AG04449 (cell line): ENCODE results near the gene MAPK8IP3.

Experiments
- CTCF ChIA-PET: fragments of 350-600 bp; formaldehyde crosslinking; extraction: SDS; loops from one replicate; lab custom pipeline; 2021; ENCODE audit warnings: antibody characterized with exemption; lab: Yijun Ruan, JAX
- POLR2A ChIA-PET: fragments of 400-600, 350-600 bp; formaldehyde crosslinking; extraction: SDS; loops from one replicate; lab custom pipeline; 2020; ENCODE audit warnings: antibody characterized with exemption, inconsistent platforms; lab: Yijun Ruan, JAX
- DNase-seq: peaks from one replicate; pipeline ENCODE4 v3.0.0-alpha.2; 2010; ENCODE audit warnings: low read depth, low spot score
- H3K4me3 ChIP-seq: 2 replicates; pipeline ENCODE4 v1.5.1; 2011; ENCODE audit warnings: low read depth, mild to moderate bottlenecking, control low read depth, low read length
- TF ChIP-seq, protein P1 (sequence below): IDR thresholded peaks from one replicate; pipeline ENCODE4 v1.5.1; 2011; ENCODE audit warnings: mild to moderate bottlenecking, moderate library complexity, low read length, control low read depth, inconsistent platforms; ENCODE audit not compliant: insufficient read depth; ENCODE audit errors: missing control alignments

MAPK8IP3 gene

DNA sequence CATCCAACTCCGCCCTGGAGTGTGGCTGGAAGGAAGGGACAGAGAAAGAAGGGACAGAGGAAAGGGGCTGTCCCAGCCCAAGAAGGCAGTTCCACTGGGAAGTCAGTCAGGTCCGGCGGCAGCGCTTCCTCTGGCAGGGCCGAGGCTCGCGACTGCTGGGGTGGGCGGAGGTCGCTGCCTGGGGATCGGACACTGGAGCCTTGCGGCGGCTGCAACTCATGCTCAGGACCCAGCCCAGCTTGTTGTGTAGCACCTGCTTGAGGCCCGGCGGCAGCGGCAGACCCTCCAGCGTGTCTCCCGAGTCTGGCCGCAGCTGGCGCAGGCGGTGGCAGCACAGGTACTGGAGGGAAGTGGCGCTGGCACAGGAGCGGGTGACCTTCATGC lies 71.0 kb downstream of the MAPK8IP3 start:
- ChIA-PET POLR2A (no interaction called here), CTCF (interaction anchor here (2.6 kb wide), 1 partner anchor 152 kb away, joined by 6 read pairs; no protein-coding TSS in a partner anchor)
- no peak overlapping the region for H3K4me3 ChIP-seq
- TF ChIP-seq, protein P1, sequence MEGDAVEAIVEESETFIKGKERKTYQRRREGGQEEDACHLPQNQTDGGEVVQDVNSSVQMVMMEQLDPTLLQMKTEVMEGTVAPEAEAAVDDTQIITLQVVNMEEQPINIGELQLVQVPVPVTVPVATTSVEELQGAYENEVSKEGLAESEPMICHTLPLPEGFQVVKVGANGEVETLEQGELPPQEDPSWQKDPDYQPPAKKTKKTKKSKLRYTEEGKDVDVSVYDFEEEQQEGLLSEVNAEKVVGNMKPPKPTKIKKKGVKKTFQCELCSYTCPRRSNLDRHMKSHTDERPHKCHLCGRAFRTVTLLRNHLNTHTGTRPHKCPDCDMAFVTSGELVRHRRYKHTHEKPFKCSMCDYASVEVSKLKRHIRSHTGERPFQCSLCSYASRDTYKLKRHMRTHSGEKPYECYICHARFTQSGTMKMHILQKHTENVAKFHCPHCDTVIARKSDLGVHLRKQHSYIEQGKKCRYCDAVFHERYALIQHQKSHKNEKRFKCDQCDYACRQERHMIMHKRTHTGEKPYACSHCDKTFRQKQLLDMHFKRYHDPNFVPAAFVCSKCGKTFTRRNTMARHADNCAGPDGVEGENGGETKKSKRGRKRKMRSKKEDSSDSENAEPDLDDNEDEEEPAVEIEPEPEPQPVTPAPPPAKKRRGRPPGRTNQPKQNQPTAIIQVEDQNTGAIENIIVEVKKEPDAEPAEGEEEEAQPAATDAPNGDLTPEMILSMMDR = no peak
- DNase-seq = no peak

DNA sequence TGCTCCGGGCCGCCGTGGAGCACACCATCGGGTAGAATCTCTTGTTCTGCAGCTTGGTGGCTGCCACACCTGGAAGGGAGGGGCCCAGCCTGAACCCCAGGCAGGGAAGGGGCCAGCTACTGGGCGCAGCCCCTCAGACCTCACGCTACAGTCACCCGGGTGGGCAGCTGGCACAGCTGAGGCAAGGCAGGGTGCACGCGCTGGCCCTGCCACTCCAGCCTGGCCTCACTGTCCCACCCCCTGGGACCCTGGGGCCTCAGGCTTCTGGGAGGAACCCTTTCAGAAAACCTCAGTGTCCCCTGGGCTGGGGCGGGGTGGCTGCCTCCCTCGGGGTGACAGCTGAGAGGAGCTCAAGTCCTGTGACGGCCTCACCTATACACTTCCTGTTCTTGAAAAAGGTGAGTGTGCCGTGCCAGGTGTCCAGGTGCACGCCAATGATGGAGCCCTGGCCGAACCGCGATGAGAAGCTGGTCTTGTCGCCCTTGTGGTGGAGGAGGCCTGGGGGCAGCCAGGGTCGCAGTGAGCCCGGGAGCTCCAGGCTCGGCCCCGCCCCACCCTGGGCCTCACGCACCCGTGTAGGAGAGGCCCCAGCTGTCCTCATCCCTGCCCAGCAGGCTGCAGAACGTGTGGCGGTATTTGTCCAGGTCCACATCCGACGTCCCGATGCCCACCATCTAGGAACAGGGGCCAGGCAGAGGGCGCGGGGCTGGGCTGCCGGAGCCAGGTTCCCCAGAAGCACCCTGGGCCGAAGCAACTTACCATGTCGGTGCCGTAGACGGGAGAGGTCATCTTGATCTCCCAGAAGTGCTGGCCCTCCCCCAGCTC lies 71.6 kb downstream of the MAPK8IP3 start:
- TF ChIP-seq, protein P1 = no peak
- H3K4me3 ChIP-seq = no peak overlapping the region
- POLR2A ChIA-PET = interaction anchor here (0.7 kb wide), 1 partner anchor 10 kb away, joined by 4 read pairs; no protein-coding TSS in a partner anchor
- DNase-seq = no peak
- CTCF ChIA-PET = interaction anchor here (2.6 kb wide), 1 partner anchor 151 kb away, joined by 6 read pairs; no protein-coding TSS in a partner anchor

DNA sequence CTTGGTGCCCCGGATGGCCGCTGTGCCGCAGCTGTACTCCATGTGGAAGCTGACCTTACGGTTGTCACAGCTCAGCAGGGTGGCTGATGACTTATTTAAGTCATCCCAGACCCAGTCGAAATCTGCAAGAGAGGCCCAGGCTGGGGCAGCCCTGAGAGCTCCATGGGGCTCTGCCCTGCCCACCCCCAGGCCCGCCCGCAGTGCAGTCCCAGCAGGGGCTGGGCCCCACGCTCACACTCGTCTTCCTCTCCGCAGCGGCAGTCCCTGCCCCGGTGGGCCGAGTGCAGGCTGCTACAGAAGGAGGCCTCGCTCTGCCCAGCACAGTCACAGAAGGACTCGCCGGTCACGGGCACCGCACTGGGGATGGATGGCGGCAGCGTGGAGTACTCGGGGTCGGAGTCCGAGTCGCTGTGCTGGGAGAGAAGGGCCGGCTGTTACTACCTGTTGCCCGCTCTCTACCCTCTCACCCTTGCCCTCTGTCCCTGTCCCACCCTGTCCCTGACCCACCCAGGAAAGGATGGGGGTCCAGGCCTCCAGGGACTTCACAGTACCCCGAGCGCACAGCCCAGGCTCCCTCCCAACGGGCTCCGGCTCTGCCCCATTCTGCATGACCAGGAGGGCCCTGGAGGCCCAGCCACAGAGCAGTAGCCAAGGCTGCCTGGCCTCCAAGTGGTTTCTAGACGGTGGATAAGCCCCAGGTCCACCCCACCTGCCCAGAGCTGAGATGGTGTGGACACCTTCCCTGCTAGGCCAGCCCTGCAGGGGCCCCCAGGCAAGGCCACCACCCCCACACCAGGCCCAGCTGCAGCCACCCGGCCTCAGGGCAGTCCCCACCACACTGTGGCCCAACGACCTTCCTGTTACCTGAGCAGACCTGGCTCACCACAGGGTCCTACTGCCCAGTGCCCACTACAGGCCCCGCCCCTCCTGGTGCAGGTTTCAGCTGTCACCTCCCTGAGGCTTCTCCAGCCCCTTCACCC lies 72.5 kb downstream of the MAPK8IP3 start:
- POLR2A ChIA-PET = interaction anchor here (0.7 kb wide), 1 partner anchor 11 kb away, joined by 4 read pairs; no protein-coding TSS in a partner anchor
- no peak for DNase-seq
- CTCF ChIA-PET = interaction anchor here (2.6 kb wide), 1 partner anchor 151 kb away, joined by 6 read pairs; no protein-coding TSS in a partner anchor
- TF ChIP-seq, protein P1 = no peak
- no peak overlapping the region for H3K4me3 ChIP-seq

- no peak for DNase-seq
- CTCF ChIA-PET = interaction anchor here (2.6 kb wide), 1 partner anchor 150 kb away, joined by 6 read pairs; no protein-coding TSS in a partner anchor
- POLR2A ChIA-PET = no interaction called here
Observed at GRCh38 chr16:1779234-1779701, 73.3 kb downstream of the MAPK8IP3 start.

GRCh38 chr16:1779741-1780676 lies 74.0 kb downstream of the MAPK8IP3 start:
- TF ChIP-seq, protein P1 = no peak
- H3K4me3 ChIP-seq = no peak overlapping the region
- POLR2A ChIA-PET = no interaction called here
- DNase-seq = no peak
- CTCF ChIA-PET = interaction anchor here (1.1 to 2.4 kb wide), 3 partner anchors 31 to 149 kb away, joined by 3 to 10 read pairs (median 4); partner anchors contain the start of gene MAPK8IP3

More at GRCh38 chr16:1779234-1779701, 73.3 kb downstream of the MAPK8IP3 start:
- TF ChIP-seq, protein P1 = no peak
- H3K4me3 ChIP-seq = no peak overlapping the region
